Right atrium auricular region (tissue), 2 donors: ENCODE data around the gene PIK3C3. TPM values are rescaled to one million over a fixed set of nuclear protein-coding genes. Genes with fewer than 3 reads are reported as not detected.
A peak's percentile ranks its signal among the peaks of the same experiment; 100 is the strongest.

Experiments used
- DNase-seq: peaks from one replicate; pipeline ENCODE4 v3.0.0-alpha.2; 2019; ENCODE audit warnings: low spot score
- H3K27ac ChIP-seq, 2 donors: fragments of 200-600 bp; sonication (generic); 1 replicate in 1 of 2; 2 replicates in 1 of 2; pipeline ENCODE4 v1.5.1; 2016 to 2019
- H3K27me3 ChIP-seq, 2 donors: fragments of 200-600 bp; sonication (generic); one replicate each; pipeline versions ENCODE4 v1.5.1 to v1.6.0; 2017 to 2019
- H3K36me3 ChIP-seq: fragments of 200-600 bp; sonication (generic); one replicate; pipeline ENCODE4 v1.5.1; 2016
- H3K4me1 ChIP-seq, 2 donors: fragments of 200-600 bp; sonication (generic); one replicate each; pipeline versions ENCODE4 v1.5.1 to v1.6.0; 2017 to 2019
- H3K4me3 ChIP-seq, 2 donors: fragments of 200-600 bp; sonication (generic); 1 replicate in 1 of 2; 2 replicates in 1 of 2; pipeline ENCODE4 v1.5.1; 2017 to 2019; ENCODE audit warnings: mild to moderate bottlenecking in 1 of 2, moderate library complexity in 1 of 2
- H3K9me3 ChIP-seq, 2 donors: fragments of 200-600 bp; sonication (generic); one replicate each; pipeline ENCODE4 v1.5.1; 2019
- total RNA-seq, 2 donors: library from RNA; depleted of rRNA; stranded (reverse); fragments of >200 nt; gene quantifications; one replicate each; pipeline ENCODE4 v1.1.0, GENCODE V29; 2016
- TF ChIP-seq, protein P1 (sequence below), 2 donors: fragments of 200-600 bp; sonication (generic); IDR thresholded peaks; one replicate each; pipeline ENCODE4 v1.5.1; 2019; ENCODE audit warnings: antibody characterized with exemption in 2 of 2

Gene PIK3C3
- total RNA-seq, 2 donors from 2014 or later, result 17.9 to 32.2 TPM

DNA sequence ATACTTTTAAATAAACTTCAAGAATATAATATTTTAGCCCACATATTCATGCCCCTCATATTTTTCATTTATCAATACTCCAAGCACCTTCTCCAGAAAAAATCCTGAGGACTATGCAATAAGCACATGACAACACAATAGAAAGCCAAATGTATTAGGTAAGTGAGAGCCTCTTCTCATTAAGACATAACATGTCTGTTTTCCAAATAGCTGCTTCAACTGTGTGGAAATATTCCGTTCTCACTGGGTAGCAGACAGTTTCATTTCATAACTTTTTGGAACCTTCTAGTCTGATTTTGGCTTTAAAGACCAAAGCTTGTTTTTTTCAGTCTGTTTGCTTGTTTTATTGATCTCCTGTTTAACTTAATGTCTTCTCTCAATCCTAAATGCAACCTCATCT, 137.8 kb downstream of the PIK3C3 start:
- no peaks in the 10 kb centered on the region for H3K4me1 ChIP-seq
- H3K27me3 ChIP-seq, result no peaks in the 10 kb centered on the region
- TF ChIP-seq, protein P1, sequence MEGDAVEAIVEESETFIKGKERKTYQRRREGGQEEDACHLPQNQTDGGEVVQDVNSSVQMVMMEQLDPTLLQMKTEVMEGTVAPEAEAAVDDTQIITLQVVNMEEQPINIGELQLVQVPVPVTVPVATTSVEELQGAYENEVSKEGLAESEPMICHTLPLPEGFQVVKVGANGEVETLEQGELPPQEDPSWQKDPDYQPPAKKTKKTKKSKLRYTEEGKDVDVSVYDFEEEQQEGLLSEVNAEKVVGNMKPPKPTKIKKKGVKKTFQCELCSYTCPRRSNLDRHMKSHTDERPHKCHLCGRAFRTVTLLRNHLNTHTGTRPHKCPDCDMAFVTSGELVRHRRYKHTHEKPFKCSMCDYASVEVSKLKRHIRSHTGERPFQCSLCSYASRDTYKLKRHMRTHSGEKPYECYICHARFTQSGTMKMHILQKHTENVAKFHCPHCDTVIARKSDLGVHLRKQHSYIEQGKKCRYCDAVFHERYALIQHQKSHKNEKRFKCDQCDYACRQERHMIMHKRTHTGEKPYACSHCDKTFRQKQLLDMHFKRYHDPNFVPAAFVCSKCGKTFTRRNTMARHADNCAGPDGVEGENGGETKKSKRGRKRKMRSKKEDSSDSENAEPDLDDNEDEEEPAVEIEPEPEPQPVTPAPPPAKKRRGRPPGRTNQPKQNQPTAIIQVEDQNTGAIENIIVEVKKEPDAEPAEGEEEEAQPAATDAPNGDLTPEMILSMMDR (IDR thresholded peaks at IDR 0.05), result no peak
- no peak overlapping the region for H3K4me3 ChIP-seq
- H3K9me3 ChIP-seq, result no peaks in the 10 kb centered on the region
- H3K27ac ChIP-seq, result peak overlapping the region in 1 of 2 donors; percentile 2
- no peak for DNase-seq
- no peaks in the 10 kb centered on the region for H3K36me3 ChIP-seq

DNA sequence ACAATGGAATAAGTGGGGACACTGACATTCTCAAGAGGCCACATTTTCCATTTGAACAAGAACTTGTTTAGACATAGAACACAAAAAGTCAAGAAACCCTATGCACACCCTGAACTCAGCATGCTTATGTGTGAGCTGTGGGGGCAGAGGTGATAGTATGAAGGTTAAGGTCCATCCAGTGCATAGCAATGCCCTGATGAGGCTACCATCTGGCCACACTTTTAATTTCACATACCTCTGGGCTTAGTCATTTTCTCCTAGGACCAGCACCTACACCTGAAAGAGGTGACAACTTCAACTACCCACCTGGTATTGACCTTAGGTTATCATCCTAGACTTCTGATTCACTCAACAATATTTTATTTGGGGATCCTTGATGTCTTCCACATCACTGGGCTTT, 139.8 kb downstream of the PIK3C3 start:
- H3K4me1 ChIP-seq, result no peaks in the 10 kb centered on the region
- H3K36me3 ChIP-seq, result no peaks in the 10 kb centered on the region
- H3K9me3 ChIP-seq, result peaks cover 0 to 4% of the 10 kb centered on the region in 2 donors
- H3K4me3 ChIP-seq, result no peak overlapping the region
- no peak for DNase-seq
- no peaks in the 10 kb centered on the region for H3K27me3 ChIP-seq
- no peak overlapping the region for H3K27ac ChIP-seq
- TF ChIP-seq, protein P1 (IDR thresholded peaks at IDR 0.05), result no peak

DNA sequence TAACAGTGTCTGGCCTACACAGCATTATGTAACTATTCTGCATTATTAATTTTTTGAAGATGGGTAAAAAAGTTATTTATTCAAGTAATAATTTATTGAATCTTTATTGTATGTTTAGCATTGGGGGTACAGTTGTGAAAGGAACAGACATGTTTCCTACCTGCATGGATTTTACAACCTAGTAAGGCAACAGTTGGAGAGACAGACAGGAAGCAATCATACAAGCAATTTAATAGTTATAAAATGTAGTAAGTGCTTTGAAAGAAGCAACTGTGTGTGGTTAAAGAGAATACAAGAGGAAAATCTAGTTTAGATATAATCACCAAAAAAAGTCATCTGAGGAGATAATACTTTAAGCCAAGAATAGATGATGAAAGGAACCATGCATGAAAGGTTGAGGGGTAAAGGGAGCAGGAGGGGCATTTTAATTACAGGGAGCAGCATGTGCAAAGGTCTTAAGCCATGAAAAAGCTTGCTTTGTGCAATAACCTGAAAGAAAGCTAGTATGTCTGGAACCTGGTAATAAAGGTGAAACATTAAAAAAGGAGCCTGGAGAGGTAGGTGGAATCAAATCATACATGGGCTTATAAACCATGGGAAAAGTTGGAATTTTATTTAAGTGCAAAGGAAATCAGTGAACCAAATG, 140.8 kb downstream of the PIK3C3 start:
- H3K4me3 ChIP-seq, result no peak overlapping the region
- DNase-seq, result no peak
- peaks cover 0 to 4% of the 10 kb centered on the region in 2 donors for H3K9me3 ChIP-seq
- no peaks in the 10 kb centered on the region for H3K27me3 ChIP-seq
- TF ChIP-seq, protein P1 (IDR thresholded peaks at IDR 0.05), result no peak
- no peaks in the 10 kb centered on the region for H3K4me1 ChIP-seq
- no peaks in the 10 kb centered on the region for H3K36me3 ChIP-seq
- no peak overlapping the region for H3K27ac ChIP-seq

DNA sequence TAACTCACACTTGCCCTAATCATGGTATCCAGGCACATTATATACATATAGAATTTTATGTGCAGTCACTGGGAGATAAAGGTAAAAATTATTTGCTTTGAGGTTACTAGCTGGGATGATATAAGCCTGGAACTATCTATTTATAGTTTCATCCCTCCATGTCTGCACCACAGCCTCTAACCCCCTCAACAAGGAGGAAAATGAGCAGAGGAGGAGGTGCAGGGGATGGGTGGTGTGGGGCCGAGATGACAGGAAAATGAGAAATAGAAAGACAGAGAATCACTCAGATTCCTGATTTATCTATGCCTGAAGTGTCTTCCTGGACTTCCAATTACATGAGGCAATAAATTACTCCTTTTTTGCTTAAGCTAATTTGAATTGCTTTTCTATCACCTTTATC, 145.2 kb downstream of the PIK3C3 start:
- Histone ChIP-seq H3K4me3 (no peak overlapping the region), H3K36me3 (no peaks in the 10 kb centered on the region), H3K27me3 (no peaks in the 10 kb centered on the region), H3K4me1 (no peaks in the 10 kb centered on the region), H3K9me3 (peaks cover 0 to 4% of the 10 kb centered on the region in 2 donors), H3K27ac (no peak overlapping the region)
- TF ChIP-seq, protein P1 (IDR thresholded peaks at IDR 0.05), result no peak
- DNase-seq, result no peak

DNA sequence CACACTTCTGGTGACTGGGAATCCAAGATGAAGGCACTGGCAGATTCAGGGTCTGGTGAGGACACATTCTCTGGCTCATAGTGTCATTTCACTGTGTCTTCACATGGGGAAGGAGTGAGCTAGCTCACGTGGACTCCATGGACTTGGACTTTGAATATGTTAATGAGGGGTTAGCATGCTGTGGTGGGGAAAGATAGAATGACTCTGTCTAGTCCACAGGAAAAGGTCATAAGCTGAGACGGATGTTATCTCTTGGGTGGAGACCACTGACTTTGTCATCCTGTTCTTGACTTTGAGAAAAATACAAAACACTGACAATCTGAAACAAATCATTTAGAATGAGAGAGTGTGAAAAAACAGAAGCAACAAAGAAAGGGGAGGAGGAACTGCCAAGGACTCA, 145.9 kb downstream of the PIK3C3 start:
- Histone ChIP-seq H3K9me3 (peaks cover 0 to 4% of the 10 kb centered on the region in 2 donors), H3K4me1 (no peaks in the 10 kb centered on the region), H3K27ac (no peak overlapping the region), H3K36me3 (no peaks in the 10 kb centered on the region), H3K27me3 (no peaks in the 10 kb centered on the region), H3K4me3 (no peak overlapping the region)
- DNase-seq, result no peak
- TF ChIP-seq, protein P1 (IDR thresholded peaks at IDR 0.05), result no peak

DNA sequence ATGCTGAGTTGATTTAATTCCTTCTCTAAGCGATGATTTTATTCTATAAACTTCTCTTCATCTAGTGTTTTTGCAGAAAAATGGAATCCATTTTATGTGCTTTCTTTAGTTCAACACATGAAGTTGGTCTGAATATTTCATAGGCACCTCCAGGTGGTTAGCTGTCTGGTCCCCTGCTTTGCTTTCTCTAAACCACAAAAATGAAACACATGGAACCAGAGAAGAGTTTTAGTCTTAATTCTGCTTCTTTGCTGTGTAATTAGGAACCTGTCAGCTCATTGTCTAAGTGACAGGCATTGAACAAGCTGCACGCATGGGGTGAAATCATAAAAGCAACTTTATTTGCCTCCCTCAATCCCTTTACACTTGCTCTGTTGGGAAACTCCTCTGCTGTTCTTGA, 150.4 kb downstream of the PIK3C3 start:
- no peak for DNase-seq
- Histone ChIP-seq H3K9me3 (no peaks in the 10 kb centered on the region), H3K4me3 (no peak overlapping the region), H3K27ac (no peak overlapping the region), H3K4me1 (no peaks in the 10 kb centered on the region), H3K36me3 (no peaks in the 10 kb centered on the region), H3K27me3 (no peaks in the 10 kb centered on the region)
- TF ChIP-seq, protein P1 (IDR thresholded peaks at IDR 0.05), result no peak
